Measurements from ENCODE around the gene CASK.
A peak's percentile ranks its signal among the peaks of the same experiment; 100 is the strongest.

CASK gene

GRCh38 chrX:41931591-41931990, 8.2 kb upstream of the CASK start:
- CTCF ChIA-PET = interaction anchor here (1.6 kb wide), 1 partner anchor 9 kb away, joined by 4 read pairs; no protein-coding TSS in a partner anchor
- POLR2A ChIA-PET = no interaction called here
- TF ChIP-seq CTCF (IDR thresholded peaks at IDR 0.05; ENCODE audit: control extremely low read depth, extremely low read depth, low read depth, missing control alignments) = no peak
- no peak for DNase-seq (ENCODE audit: extremely low spot score)

- ChIA-PET CTCF (no interaction called here), POLR2A (no interaction called here)
- no peak for TF ChIP-seq CTCF (IDR thresholded peaks at IDR 0.05; ENCODE audit: control extremely low read depth, extremely low read depth, low read depth, missing control alignments)
- DNase-seq (ENCODE audit: extremely low spot score) = peak; percentile 15
Observed at GRCh38 chrX:41923978-41924683, 777 bp upstream of the CASK start.

- DNase-seq (ENCODE audit: extremely low spot score) = peak; percentile 25
- TF ChIP-seq CTCF (IDR thresholded peaks at IDR 0.05; ENCODE audit: control extremely low read depth, extremely low read depth, low read depth, missing control alignments) = peak; percentile 15
- CTCF ChIA-PET = no interaction called here
- POLR2A ChIA-PET = no interaction called here
Observed at GRCh38 chrX:41922431-41923151, 763 bp downstream of the CASK start.

GRCh38 chrX:41921492-41922430, 1.6 kb downstream of the CASK start:
- TF ChIP-seq CTCF (IDR thresholded peaks at IDR 0.05; ENCODE audit: control extremely low read depth, extremely low read depth, low read depth, missing control alignments) = no peak
- ChIA-PET POLR2A (no interaction called here), CTCF (no interaction called here)
- DNase-seq (ENCODE audit: extremely low spot score) = peak; percentile 10

- CTCF ChIA-PET = no interaction called here
- POLR2A ChIA-PET = no interaction called here
- no peak for DNase-seq (ENCODE audit: extremely low spot score)
- TF ChIP-seq CTCF (IDR thresholded peaks at IDR 0.05; ENCODE audit: control extremely low read depth, extremely low read depth, low read depth, missing control alignments) = no peak
Observed at GRCh38 chrX:41919870-41920269, 3.5 kb downstream of the CASK start.

- no peak for TF ChIP-seq CTCF (IDR thresholded peaks at IDR 0.05; ENCODE audit: control extremely low read depth, extremely low read depth, low read depth, missing control alignments)
- ChIA-PET CTCF (no interaction called here), POLR2A (no interaction called here)
- no peak for DNase-seq (ENCODE audit: extremely low spot score)
Observed at GRCh38 chrX:41917517-41917916, 5.8 kb downstream of the CASK start.
